ENCODE data around the gene USP12. TPM values are rescaled to one million over a fixed set of nuclear protein-coding genes. Genes with fewer than 3 reads are reported as not detected.
A peak's percentile ranks its signal among the peaks of the same experiment; 100 is the strongest.

The USP12 gene
- total and polyA plus RNA-seq, 10 donors = 13.3 to 37.3 (median 28.3) TPM

DNA sequence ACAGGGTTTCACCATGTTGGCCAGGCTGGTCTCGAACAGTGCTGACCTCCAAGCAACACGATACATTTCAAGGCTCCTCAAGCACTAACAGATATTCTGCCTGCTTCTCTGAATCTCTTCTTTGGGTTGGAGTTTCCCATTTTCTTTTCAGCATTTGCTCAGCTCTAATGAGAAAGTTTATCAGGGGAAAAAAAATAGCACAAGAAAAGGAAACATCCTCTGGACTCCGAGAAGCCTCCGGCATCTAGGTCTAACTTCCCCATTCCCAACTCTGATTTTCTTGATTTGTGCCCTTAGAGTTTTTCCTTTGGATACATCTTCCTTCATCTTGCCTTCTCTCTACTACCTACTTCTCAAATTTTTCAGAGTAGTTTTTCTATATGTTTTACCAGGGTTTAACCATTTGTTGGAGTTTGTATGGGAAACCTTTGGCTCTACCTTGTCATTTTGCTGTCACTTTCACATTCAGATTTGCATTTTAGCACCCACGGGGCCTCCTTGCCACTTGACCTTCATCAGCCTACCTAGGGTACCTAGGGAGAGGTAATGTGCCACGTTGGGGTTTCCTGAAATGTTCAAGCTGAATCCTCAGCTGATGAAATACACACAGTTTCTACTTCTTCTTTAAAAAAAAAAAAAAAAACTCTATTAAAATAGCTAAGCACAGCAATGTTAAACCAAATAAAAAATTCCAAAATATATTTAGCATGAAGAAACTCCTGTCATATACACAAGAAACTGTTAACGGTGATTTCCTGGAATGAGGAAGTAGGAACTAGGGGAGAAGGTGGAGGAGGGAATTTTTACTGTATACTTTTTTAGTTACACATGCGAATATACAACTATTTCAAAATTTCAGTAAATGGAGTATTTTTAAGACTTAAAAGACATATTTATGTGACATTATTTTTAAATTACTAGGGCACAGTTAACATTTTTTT lies 5.1 kb upstream of the USP12 start:
- 45 to 57% (median 50%) methylated on average over 8 of the region's 8 CpGs for WGBS, 5 donors
- H3K4me3 ChIP-seq = no peak overlapping the region
- no peaks in the 10 kb centered on the region for H3K9me3 ChIP-seq
- TF ChIP-seq POLR2AphosphoS5 (IDR thresholded peaks at IDR 0.05) (no peak), CTCF (IDR thresholded peaks at IDR 0.05 in 8 of 11, conservative IDR thresholded peaks at IDR 0.05 in 3 of 11) (no peak)
- H3K27ac ChIP-seq = peak overlapping the region in 3 of 8 donors; percentile 18 to 46 (median 40)
- no peak for DNase-seq
- no peaks in the 10 kb centered on the region for H3K27me3 ChIP-seq (replicated peaks in 1 of 7)
- no peaks in the 10 kb centered on the region for H3K36me3 ChIP-seq
- H3K4me1 ChIP-seq = peaks cover 5 to 58% (median 22%) of the 10 kb centered on the region in 6 donors
- intact Hi-C loops (cut with DNase I; ENCODE audit: low total_unique reads) = no loop called here

DNA sequence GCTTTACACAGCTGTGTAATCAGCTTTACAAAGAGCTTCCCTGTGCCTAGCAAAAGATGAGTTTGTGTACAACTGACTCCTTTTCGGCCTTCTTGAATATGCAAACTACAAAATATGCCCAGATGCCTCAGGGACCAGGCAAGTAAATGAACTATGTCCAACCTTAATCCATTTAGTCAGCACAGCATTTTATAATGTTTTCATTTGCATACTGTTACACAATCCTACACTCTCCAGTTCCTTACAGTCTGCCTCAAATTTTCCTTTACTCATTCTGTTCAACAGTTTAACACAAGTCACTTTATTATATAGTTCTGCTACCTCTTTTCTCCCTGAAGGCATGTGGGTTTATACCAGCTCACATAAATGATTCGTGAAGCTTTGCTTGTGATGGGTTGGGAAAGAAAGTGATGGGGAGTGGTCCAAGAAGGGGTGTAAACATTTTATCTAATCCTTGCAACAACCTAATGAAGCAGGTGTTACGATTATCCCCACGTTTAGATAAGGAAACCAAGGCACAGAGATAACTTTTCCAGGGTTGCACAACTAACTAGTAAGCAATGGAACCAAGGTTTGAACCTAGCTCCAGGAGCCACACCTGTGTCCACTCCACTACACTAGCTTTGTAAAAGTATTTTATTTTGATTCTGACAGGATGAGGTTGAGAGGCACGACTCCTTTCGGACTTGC lies 3.3 kb upstream of the USP12 start:
- no peak for DNase-seq
- peaks cover 7 to 68% (median 30%) of the 10 kb centered on the region in 6 donors for H3K4me1 ChIP-seq
- H3K27ac ChIP-seq = peak overlapping the region in 2 of 8 donors; percentile 10 to 54
- TF ChIP-seq CTCF (IDR thresholded peaks at IDR 0.05 in 8 of 11, conservative IDR thresholded peaks at IDR 0.05 in 3 of 11) (no peak), POLR2AphosphoS5 (IDR thresholded peaks at IDR 0.05) (no peak), POLR2A (IDR thresholded peaks at IDR 0.05) (no peak)
- no peak overlapping the region for H3K4me3 ChIP-seq
- intact Hi-C loops (cut with DNase I; ENCODE audit: low total_unique reads) = no loop called here
- H3K9me3 ChIP-seq = no peaks in the 10 kb centered on the region
- H3K36me3 ChIP-seq = no peaks in the 10 kb centered on the region
- WGBS, 5 donors = 66 to 87% (median 73%) methylated on average over 6 of the region's 6 CpGs
- H3K27me3 ChIP-seq (replicated peaks in 1 of 7) = no peaks in the 10 kb centered on the region

GRCh38 chr13:27172495-27172842 lies 858 bp upstream of the USP12 start:
- 2 to 13% (median 8%) methylated on average over 3 of the region's 3 CpGs for WGBS, 5 donors
- peak overlapping the region; percentile 68 to 85 (median 74) for H3K4me3 ChIP-seq
- no peak for DNase-seq
- no peaks in the 10 kb centered on the region for H3K36me3 ChIP-seq
- intact Hi-C loops (cut with DNase I; ENCODE audit: low total_unique reads) = no loop called here
- H3K4me1 ChIP-seq = peaks cover 29 to 85% (median 50%) of the 10 kb centered on the region in 6 donors
- H3K27ac ChIP-seq = peak overlapping the region; percentile 82 to 99 (median 95)
- no peaks in the 10 kb centered on the region for H3K27me3 ChIP-seq (replicated peaks in 1 of 7)
- TF ChIP-seq CTCF (IDR thresholded peaks at IDR 0.05 in 8 of 11, conservative IDR thresholded peaks at IDR 0.05 in 3 of 11) (no peak), POLR2AphosphoS5 (IDR thresholded peaks at IDR 0.05) (no peak), POLR2A (IDR thresholded peaks at IDR 0.05) (no peak)
- no peaks in the 10 kb centered on the region for H3K9me3 ChIP-seq
